HG02642 (cell line): ENCODE data around the gene PSMC6.
A peak's percentile ranks its signal among the peaks of the same experiment; 100 is the strongest.

ENCODE experiments used
- ATAC-seq: cut with Tn5 transposase; IDR thresholded peaks from one replicate; pipeline ENCODE4 v1.9.1; 2021; ENCODE audit warnings: mild to moderate bottlenecking; ENCODE audit not compliant: unreplicated experiment, poor library complexity

The PSMC6 gene

DNA sequence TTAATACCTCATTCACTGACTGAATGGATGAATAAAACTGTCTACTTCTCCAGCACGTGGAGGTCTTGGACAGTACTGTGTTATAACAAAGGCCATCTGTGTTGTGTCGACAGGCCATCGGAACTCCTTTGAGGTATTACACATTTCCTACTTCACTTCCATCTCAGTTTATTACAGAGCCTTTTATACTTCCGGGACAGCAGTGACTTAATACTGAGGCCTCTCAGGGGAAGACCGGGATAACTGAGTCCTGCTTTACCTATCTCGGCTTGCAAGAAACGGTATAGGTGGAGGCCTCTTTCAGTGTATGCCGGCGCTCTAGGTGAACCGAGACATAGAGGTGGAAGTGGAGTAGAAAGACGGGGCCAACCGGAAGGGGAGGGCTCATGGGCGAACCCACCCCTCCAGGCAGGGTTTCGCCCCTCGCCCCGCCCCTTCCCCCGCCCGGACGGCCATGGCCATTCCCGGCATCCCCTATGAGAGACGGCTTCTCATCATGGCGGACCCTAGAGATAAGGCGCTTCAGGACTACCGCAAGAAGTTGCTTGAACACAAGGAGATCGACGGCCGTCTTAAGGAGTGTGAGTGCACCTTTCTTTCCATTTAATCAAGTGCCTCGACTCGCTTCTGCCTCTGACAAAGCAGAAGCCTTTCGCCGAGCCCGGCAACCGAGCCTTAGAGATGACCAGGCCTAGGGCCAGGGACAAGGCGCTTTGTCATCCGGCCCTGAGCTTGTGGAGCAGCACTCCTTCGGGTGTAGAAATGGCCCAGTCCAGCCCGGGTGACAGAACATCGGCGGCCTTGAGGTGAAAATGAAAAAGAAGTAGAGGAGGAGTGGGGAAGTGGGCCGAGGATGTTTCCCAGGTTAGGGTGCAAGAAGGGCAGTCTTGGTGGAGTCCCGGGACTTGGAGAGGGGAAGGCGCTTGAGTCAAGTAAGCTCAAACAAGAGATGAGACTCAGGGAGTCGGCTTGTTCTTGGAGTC is at the start of gene PSMC6:
PSMC6 (plus strand) TSS at position 477 of the 983 bp plus-strand sequence; CDS start at position 497, 20 bp downstream.
- ATAC-seq = peak; percentile 98

- ATAC-seq = no peak
Measured at GRCh38 chr14:52660325-52660724, 46.7 kb upstream of the PSMC6 start.

- ATAC-seq = no peak
Measured at GRCh38 chr14:52660832-52661231, 46.2 kb upstream of the PSMC6 start.

GRCh38 chr14:52661314-52661713 is 45.7 kb upstream of the PSMC6 start:
- ATAC-seq = no peak

- ATAC-seq = no peak
Measured at GRCh38 chr14:52663850-52664249, 43.1 kb upstream of the PSMC6 start.

GRCh38 chr14:52678591-52678990 is 28.4 kb upstream of the PSMC6 start:
- no peak for ATAC-seq

- ATAC-seq = no peak
Measured at GRCh38 chr14:52683985-52684520, 22.9 kb upstream of the PSMC6 start.

- no peak for ATAC-seq
Measured at GRCh38 chr14:52686176-52686575, 20.8 kb upstream of the PSMC6 start.

DNA sequence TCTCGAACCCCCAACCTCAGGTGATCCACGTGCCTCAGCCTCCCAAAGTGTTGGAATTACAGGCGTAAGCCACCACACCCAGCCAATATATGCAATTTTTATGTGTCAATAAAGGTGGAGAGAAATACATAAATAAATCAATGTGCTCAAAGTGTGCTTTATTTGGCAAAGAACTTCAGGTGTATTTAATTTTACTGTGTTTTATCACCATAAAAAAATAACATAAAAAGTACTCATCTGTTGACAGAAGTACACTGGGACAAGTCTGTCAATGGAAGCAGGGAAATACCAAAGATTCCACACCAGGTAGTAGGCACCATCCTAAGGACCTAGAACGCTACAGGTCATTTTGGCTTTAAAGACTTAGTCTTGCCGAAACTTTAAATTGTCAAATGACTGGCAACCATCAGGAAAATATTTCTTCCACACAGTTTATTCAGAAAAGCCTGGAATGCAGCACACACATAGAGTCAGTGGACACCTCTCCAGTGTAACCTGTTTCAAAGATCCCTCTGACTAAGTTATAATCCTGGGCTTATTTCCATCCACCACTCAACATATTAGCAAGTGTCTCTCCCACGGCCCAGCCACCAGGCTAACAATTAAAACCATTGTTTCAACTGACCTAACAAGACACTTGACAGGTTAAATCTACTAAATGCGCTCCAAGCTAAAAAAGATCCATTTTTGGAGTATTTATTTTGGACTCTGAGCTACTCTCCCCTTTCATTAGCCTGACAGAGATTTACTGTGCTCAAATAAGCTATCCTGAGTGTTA is 15.8 kb upstream of the PSMC6 start:
- no peak for ATAC-seq

- no peak for ATAC-seq
Measured at GRCh38 chr14:52692248-52692962, 14.6 kb upstream of the PSMC6 start.

DNA sequence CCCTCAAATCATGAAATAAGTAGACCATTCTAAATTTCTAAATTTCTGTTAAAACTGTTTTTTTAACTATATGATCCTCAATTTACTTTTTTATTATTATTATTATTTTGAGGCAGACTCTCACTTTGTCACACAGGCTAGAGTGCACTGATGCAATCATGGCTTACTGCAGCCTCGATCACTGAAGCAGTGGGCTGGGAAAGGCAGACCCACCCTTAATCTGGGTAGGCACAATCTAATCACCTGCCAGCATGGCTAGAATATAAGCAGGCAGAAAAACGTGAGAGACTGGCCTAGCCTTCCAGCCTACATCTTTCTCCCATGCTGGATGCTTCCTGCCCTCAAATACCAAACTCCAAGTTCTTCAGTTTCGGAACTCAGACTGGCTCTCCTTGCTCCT is 14.0 kb upstream of the PSMC6 start:
- ATAC-seq = no peak

GRCh38 chr14:52693532-52693931 is 13.5 kb upstream of the PSMC6 start:
- ATAC-seq = no peak

DNA sequence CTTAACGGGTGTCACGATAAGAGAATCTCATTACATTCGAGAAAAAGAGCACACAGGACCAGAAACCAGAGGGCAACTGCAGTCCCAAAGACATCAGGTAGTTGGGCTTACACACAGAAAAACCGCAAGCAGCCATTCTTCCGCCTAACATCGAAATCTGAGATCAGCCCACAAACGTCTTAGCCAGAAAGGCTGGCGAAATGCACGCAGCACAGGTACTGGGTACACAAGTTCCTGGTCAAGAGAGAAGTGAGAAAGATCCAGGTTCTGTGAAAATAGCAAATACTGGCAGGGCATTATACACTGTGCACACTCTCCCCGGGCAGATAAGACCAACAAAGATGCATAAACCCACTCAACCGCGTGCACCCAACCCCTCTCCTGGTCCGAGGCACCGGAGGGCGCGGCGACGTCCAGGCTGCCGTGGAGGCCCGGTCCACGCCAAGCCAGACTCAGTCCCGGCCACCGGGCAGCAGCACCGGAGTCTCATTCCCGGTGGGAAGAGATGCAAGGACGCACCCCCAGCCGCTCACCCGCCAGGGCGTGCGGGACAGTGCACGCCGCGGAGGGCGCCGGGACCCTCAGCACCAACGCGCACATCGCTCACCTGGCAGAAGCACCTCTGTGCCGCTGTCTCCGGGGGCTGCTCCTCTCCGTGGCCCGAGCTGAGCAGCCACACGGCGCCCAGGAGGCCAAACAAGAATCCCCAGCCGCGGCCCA is 12.1 kb upstream of the PSMC6 start:
- ATAC-seq = peak; percentile 58

GRCh38 chr14:52695481-52696091 is 11.4 kb upstream of the PSMC6 start, which contains the start of gene ERO1A:
Gene ERO1A (minus strand): TSS chr14:52695558. CDS start chr14:52695481, 77 bp downstream.
- ATAC-seq = peak; percentile 82

GRCh38 chr14:52700701-52701172 is 6.3 kb upstream of the PSMC6 start:
- no peak for ATAC-seq

GRCh38 chr14:52701223-52701622 is 5.8 kb upstream of the PSMC6 start:
- ATAC-seq = no peak

DNA sequence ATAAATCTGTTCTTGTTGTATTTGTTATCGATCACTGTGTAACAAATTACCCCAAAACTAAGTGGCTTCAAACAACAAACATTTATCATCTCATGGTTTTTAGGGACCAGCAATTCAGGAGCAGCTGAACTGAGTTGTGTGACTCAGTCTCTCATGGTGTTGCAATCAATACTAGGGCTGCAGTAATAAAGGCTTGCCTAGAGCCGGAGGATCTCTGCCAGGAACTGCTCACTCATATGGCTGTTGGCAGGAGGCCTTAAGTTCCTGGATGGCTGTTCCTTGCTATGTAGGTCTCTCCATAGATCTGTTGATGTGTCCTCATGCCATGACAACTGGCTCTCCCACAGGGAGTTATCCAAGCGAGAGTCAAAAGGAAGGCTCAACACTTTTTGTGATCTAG is 3.8 kb upstream of the PSMC6 start:
- ATAC-seq = no peak

DNA sequence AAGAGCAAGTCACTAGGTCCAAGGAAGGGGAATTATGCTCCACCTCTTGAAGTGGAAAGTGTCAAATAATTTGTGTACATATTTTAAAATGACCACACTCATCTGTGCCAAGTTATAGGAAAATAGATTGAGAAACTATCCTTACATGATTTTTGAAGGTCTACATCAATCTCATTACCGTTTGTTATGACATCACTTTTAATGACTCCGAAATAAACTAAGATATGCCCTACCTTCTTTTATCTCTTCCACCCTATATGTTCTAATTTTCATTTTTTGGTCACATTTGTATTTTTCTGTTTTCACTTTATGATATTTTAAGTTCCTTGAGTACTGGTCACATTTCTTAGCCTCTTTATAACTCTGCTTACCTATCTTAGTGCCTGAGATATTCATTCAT is 3.3 kb upstream of the PSMC6 start:
- no peak for ATAC-seq

GRCh38 chr14:52706286-52706685 is 714 bp upstream of the PSMC6 start:
- ATAC-seq = no peak
